NCI-H2196 treated with DMSO at 0.1 percent for 48 hours (cell line): ENCODE data around the gene CEP104.
A peak's percentile ranks its signal among the peaks of the same experiment; 100 is the strongest.

ENCODE experiments used
- DNase-seq: peaks from one replicate; lab custom pipeline; 2025; ENCODE audit not compliant: unreplicated experiment; lab: John Stamatoyannopoulos, UW

Gene CEP104

GRCh38 chr1:3856923-3857790, at the start of gene CEP104, which contains the start of gene DFFB:
Gene CEP104, minus strand, starts transcription at chr1:3857211. Its CDS starts 4,804 bp downstream, at chr1:3852407.
Gene DFFB, plus strand, starts transcription at chr1:3857476. Its CDS starts 128 bp downstream, at chr1:3857604.
- DNase-seq: peak; percentile 96

GRCh38 chr1:3906672-3907020, 49.6 kb upstream of the CEP104 start:
- DNase-seq: no peak

GRCh38 chr1:3905953-3906671, 49.1 kb upstream of the CEP104 start:
- no peak for DNase-seq

GRCh38 chr1:3905266-3905952, 48.4 kb upstream of the CEP104 start:
- DNase-seq: no peak

GRCh38 chr1:3904843-3905185, 47.8 kb upstream of the CEP104 start:
- no peak for DNase-seq

GRCh38 chr1:3904006-3904842, 47.2 kb upstream of the CEP104 start:
- DNase-seq: no peak

- peak; percentile 57 for DNase-seq
Observed at GRCh38 chr1:3903141-3904005, 46.4 kb upstream of the CEP104 start.

GRCh38 chr1:3902571-3903091, 45.6 kb upstream of the CEP104 start:
- peak; percentile 13 for DNase-seq

GRCh38 chr1:3902111-3902511, 45.1 kb upstream of the CEP104 start:
- no peak for DNase-seq

- DNase-seq: peak; percentile 85
Observed at GRCh38 chr1:3900969-3901529, 44.0 kb upstream of the CEP104 start.

GRCh38 chr1:3900150-3900968, 43.3 kb upstream of the CEP104 start, which contains the start of gene C1orf174:
Gene C1orf174, minus strand, starts transcription at chr1:3900272. Its CDS starts 86 bp downstream, at chr1:3900186.
- DNase-seq: peak; percentile 97

GRCh38 chr1:3899754-3900149, 42.7 kb upstream of the CEP104 start:
- no peak for DNase-seq

- no peak for DNase-seq
Observed at GRCh38 chr1:3898994-3899753, 42.2 kb upstream of the CEP104 start.

GRCh38 chr1:3898475-3898735, 41.4 kb upstream of the CEP104 start:
- no peak for DNase-seq

- no peak for DNase-seq
Observed at GRCh38 chr1:3896396-3897000, 39.5 kb upstream of the CEP104 start.

- no peak for DNase-seq
Observed at GRCh38 chr1:3895951-3896325, 38.9 kb upstream of the CEP104 start.

- DNase-seq: no peak
Observed at GRCh38 chr1:3895279-3895950, 38.4 kb upstream of the CEP104 start.
